Osteocyte (in vitro differentiated cells): ENCODE results near the gene LUC7L2. TPM values are rescaled to one million over a fixed set of nuclear protein-coding genes. Genes with fewer than 3 reads are reported as not detected.

Experiments
- DNase-seq: peaks from one replicate; pipeline ENCODE4 v3.0.0; 2021; ENCODE audit warnings: mixed read lengths; ENCODE audit not compliant: unreplicated experiment; ENCODE audit errors: extremely low spot score
- H3K27ac Mint-ChIP-seq: one replicate; pipeline ENCODE4 v1.8.0; 2021; ENCODE audit warnings: mild to moderate bottlenecking, mixed read lengths; ENCODE audit not compliant: unreplicated experiment
- H3K27me3 Mint-ChIP-seq: one replicate; pipeline ENCODE4 v1.8.0; 2021; ENCODE audit warnings: mixed read lengths; ENCODE audit not compliant: unreplicated experiment
- H3K36me3 Mint-ChIP-seq: one replicate; pipeline ENCODE4 v1.8.0; 2021; ENCODE audit warnings: mixed read lengths; ENCODE audit not compliant: unreplicated experiment
- H3K4me1 Mint-ChIP-seq: one replicate; pipeline ENCODE4 v1.8.0; 2021; ENCODE audit warnings: mixed read lengths; ENCODE audit not compliant: unreplicated experiment
- H3K4me3 Mint-ChIP-seq: one replicate; pipeline ENCODE4 v1.8.0; 2021; ENCODE audit warnings: mild to moderate bottlenecking, moderate library complexity, mixed read lengths; ENCODE audit not compliant: unreplicated experiment
- H3K9me3 Mint-ChIP-seq: one replicate; pipeline ENCODE4 v1.8.0; 2021; ENCODE audit warnings: mixed read lengths; ENCODE audit not compliant: unreplicated experiment
- CTCF ChIP-seq: fragments of 200-600 bp; sonication (generic); IDR thresholded peaks from 2 replicates; pipeline ENCODE4 v1.5.0; 2021; ENCODE audit warnings: antibody characterized with exemption, mild to moderate bottlenecking, moderate library complexity
- total RNA-seq: library from RNA; stranded (reverse); gene quantifications from 2 replicates; pipeline ENCODE4 v1.2.1, GENCODE V29; 2021

Gene LUC7L2
- total RNA-seq, 1 donor from 2014 or later: 112 TPM

GRCh38 chr7:139431010-139431409 is 71.3 kb downstream of the LUC7L2 start:
- no peak overlapping the region for H3K27ac Mint-ChIP-seq
- no peaks in the 10 kb centered on the region for H3K27me3 Mint-ChIP-seq
- DNase-seq: no peak
- TF ChIP-seq CTCF: no peak
- H3K4me3 Mint-ChIP-seq: no peak overlapping the region
- H3K36me3 Mint-ChIP-seq: peaks cover 14% of the 10 kb centered on the region
- H3K4me1 Mint-ChIP-seq: peaks cover 15% of the 10 kb centered on the region
- H3K9me3 Mint-ChIP-seq: no peaks in the 10 kb centered on the region

- H3K4me3 Mint-ChIP-seq: no peak overlapping the region
- no peaks in the 10 kb centered on the region for H3K27me3 Mint-ChIP-seq
Observed at GRCh38 chr7:139431459-139431858, 71.8 kb downstream of the LUC7L2 start.

DNA sequence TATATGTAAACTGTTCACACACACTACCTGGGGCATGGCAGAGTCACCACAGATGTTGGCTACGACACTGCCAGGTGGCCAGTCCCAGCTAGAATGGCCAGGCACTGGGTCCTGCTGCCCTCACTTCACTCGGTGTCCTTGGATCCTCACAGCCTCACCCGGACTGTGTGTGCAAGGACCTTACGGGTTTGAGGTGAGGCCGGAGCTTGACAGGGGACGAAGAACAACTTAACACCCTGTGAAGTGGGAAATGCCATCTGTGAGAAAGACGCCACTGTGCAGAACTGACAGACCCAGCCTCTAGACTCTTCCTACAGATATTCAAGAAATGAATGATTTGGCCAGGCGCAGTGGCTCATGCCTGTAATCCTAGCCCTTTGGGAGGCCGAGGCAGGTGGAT is 77.1 kb downstream of the LUC7L2 start:
- H3K27me3 Mint-ChIP-seq: no peaks in the 10 kb centered on the region
- peaks cover 13% of the 10 kb centered on the region for H3K4me1 Mint-ChIP-seq
- no peak for DNase-seq
- H3K36me3 Mint-ChIP-seq: peaks cover 7% of the 10 kb centered on the region
- no peak overlapping the region for H3K27ac Mint-ChIP-seq
- H3K9me3 Mint-ChIP-seq: no peaks in the 10 kb centered on the region
- no peak for TF ChIP-seq CTCF
- no peak overlapping the region for H3K4me3 Mint-ChIP-seq

More at GRCh38 chr7:139431459-139431858, 71.8 kb downstream of the LUC7L2 start:
- peaks cover 14% of the 10 kb centered on the region for H3K36me3 Mint-ChIP-seq
- no peaks in the 10 kb centered on the region for H3K9me3 Mint-ChIP-seq
- H3K27ac Mint-ChIP-seq: no peak overlapping the region
- no peak for DNase-seq
- H3K4me1 Mint-ChIP-seq: peaks cover 15% of the 10 kb centered on the region
- TF ChIP-seq CTCF: no peak

- Mint-ChIP-seq H3K27ac (no peak overlapping the region), H3K9me3 (no peaks in the 10 kb centered on the region), H3K4me1 (peaks cover 3% of the 10 kb centered on the region), H3K4me3 (no peak overlapping the region), H3K27me3 (no peaks in the 10 kb centered on the region), H3K36me3 (peaks cover 3% of the 10 kb centered on the region)
- DNase-seq: no peak
- no peak for TF ChIP-seq CTCF
Observed at GRCh38 chr7:139439375-139439774, 79.7 kb downstream of the LUC7L2 start.

- no peaks in the 10 kb centered on the region for H3K27me3 Mint-ChIP-seq
- peaks cover 2% of the 10 kb centered on the region for H3K36me3 Mint-ChIP-seq
- no peak for TF ChIP-seq CTCF
- H3K4me3 Mint-ChIP-seq: no peak overlapping the region
- no peak overlapping the region for H3K27ac Mint-ChIP-seq
- DNase-seq: no peak
- no peaks in the 10 kb centered on the region for H3K4me1 Mint-ChIP-seq
- H3K9me3 Mint-ChIP-seq: no peaks in the 10 kb centered on the region
Observed at GRCh38 chr7:139441961-139442360, 82.3 kb downstream of the LUC7L2 start.
